Stimulated activated CD8-positive, alpha-beta memory T cell treated with anti-CD3 and anti-CD28 coated beads, Interleukin-2, amount 100 ng/mL, for 48 hours (primary cell): ENCODE measurements around the gene UBB.
"Not testable (repeated sequence)": the region's sequence is repeated elsewhere in the genome, so short reads cannot be mapped to it uniquely, and the experiment has no call there.

Experiments used
- DNase-seq, 2 donors: peaks; one replicate each; pipeline ENCODE4 v3.0.0-alpha.2; 2020; ENCODE audit warnings: low read depth in 2 of 2

The UBB gene

GRCh38 chr17:16374146-16374938 lies 6.5 kb upstream of the UBB start:
- DNase-seq, result no peak

- DNase-seq, result no peak
These were observed 3.0 kb upstream of the UBB start for GRCh38 chr17:16377941-16378341.

- DNase-seq, result no peak
These were observed 2.1 kb upstream of the UBB start for GRCh38 chr17:16378636-16379282.

GRCh38 chr17:16379654-16380053 lies 1.2 kb upstream of the UBB start:
- DNase-seq, result no peak

- peak in 1 of 2 donors; percentile 13 for DNase-seq
These were observed 567 bp downstream of the UBB start for GRCh38 chr17:16381496-16381820.

- DNase-seq, result no peak
These were observed 2.3 kb downstream of the UBB start for GRCh38 chr17:16383216-16383615.

GRCh38 chr17:16383772-16384287 lies 2.9 kb downstream of the UBB start:
- DNase-seq, result no peak

- DNase-seq, result no peak
These were observed 3.7 kb downstream of the UBB start for GRCh38 chr17:16384557-16384956.

GRCh38 chr17:16386126-16386507 lies 5.2 kb downstream of the UBB start:
- not testable (repeated sequence) for DNase-seq

GRCh38 chr17:16391451-16391850 lies 10.6 kb downstream of the UBB start:
- DNase-seq, result no peak

- DNase-seq, result not testable (repeated sequence)
These were observed 11.6 kb downstream of the UBB start for GRCh38 chr17:16392491-16392890.

GRCh38 chr17:16395887-16396286 lies 15.0 kb downstream of the UBB start:
- not testable (repeated sequence) for DNase-seq

- DNase-seq, result not testable (repeated sequence)
These were observed 15.8 kb downstream of the UBB start for GRCh38 chr17:16396693-16397092.

GRCh38 chr17:16398270-16399267 lies 17.7 kb downstream of the UBB start:
- no peak for DNase-seq

- not testable (repeated sequence) for DNase-seq
These were observed 23.0 kb downstream of the UBB start for GRCh38 chr17:16403847-16404246.

- no peak for DNase-seq
These were observed 26.1 kb downstream of the UBB start for GRCh38 chr17:16406742-16407674.

GRCh38 chr17:16407911-16408588 lies 27.2 kb downstream of the UBB start:
- DNase-seq, result no peak

GRCh38 chr17:16415031-16415924 lies 34.4 kb downstream of the UBB start, which contains the start of gene TRPV2:
TRPV2 (plus strand) TSS chr17:16415571; CDS start chr17:16417669, 2,098 bp downstream.
- DNase-seq, result peak in 1 of 2 donors; percentile 43

GRCh38 chr17:16417399-16417798 lies 36.5 kb downstream of the UBB start:
- no peak for DNase-seq
